ENCODE data around the gene HSF2BP. TPM values are rescaled to one million over a fixed set of nuclear protein-coding genes. Genes with fewer than 3 reads are reported as not detected.
A peak's percentile ranks its signal among the peaks of the same experiment; 100 is the strongest.

Gene HSF2BP
- total RNA-seq, 1 donor from 2014 or later, result 1.0 TPM

GRCh38 chr21:43696214-43696613, 36.9 kb upstream of the HSF2BP start:
- no peak overlapping the region for H3K4me3 Mint-ChIP-seq (ENCODE audit: unreplicated experiment)
- H3K27me3 Mint-ChIP-seq (ENCODE audit: unreplicated experiment), result no peaks in the 10 kb centered on the region
- no peak for DNase-seq
- TF ChIP-seq CTCF (IDR thresholded peaks at IDR 0.05; ENCODE audit: partially characterized antibody, unreplicated experiment), result no peak
- H3K9me3 Mint-ChIP-seq (ENCODE audit: unreplicated experiment), result no peaks in the 10 kb centered on the region
- peaks cover 4% of the 10 kb centered on the region for H3K36me3 Mint-ChIP-seq (ENCODE audit: unreplicated experiment)
- H3K27ac Mint-ChIP-seq (ENCODE audit: unreplicated experiment), result no peak overlapping the region
- peaks cover 8% of the 10 kb centered on the region for H3K4me1 Mint-ChIP-seq (ENCODE audit: low read depth, unreplicated experiment)

GRCh38 chr21:43694437-43695079, 35.3 kb upstream of the HSF2BP start:
- no peak overlapping the region for H3K4me3 Mint-ChIP-seq (ENCODE audit: unreplicated experiment)
- H3K9me3 Mint-ChIP-seq (ENCODE audit: unreplicated experiment), result peaks cover 1% of the 10 kb centered on the region
- no peak overlapping the region for H3K27ac Mint-ChIP-seq (ENCODE audit: unreplicated experiment)
- DNase-seq, result no peak
- H3K36me3 Mint-ChIP-seq (ENCODE audit: unreplicated experiment), result peaks cover 4% of the 10 kb centered on the region
- H3K27me3 Mint-ChIP-seq (ENCODE audit: unreplicated experiment), result no peaks in the 10 kb centered on the region
- TF ChIP-seq CTCF (IDR thresholded peaks at IDR 0.05; ENCODE audit: partially characterized antibody, unreplicated experiment), result no peak
- H3K4me1 Mint-ChIP-seq (ENCODE audit: low read depth, unreplicated experiment), result peaks cover 3% of the 10 kb centered on the region

- peak overlapping the region; percentile 67 for H3K27ac Mint-ChIP-seq (ENCODE audit: unreplicated experiment)
- peaks cover 3% of the 10 kb centered on the region for H3K4me1 Mint-ChIP-seq (ENCODE audit: low read depth, unreplicated experiment)
- H3K36me3 Mint-ChIP-seq (ENCODE audit: unreplicated experiment), result peaks cover 4% of the 10 kb centered on the region
- DNase-seq, result no peak
- no peak overlapping the region for H3K4me3 Mint-ChIP-seq (ENCODE audit: unreplicated experiment)
- no peaks in the 10 kb centered on the region for H3K27me3 Mint-ChIP-seq (ENCODE audit: unreplicated experiment)
- TF ChIP-seq CTCF (IDR thresholded peaks at IDR 0.05; ENCODE audit: partially characterized antibody, unreplicated experiment), result no peak
- H3K9me3 Mint-ChIP-seq (ENCODE audit: unreplicated experiment), result peaks cover 1% of the 10 kb centered on the region
Observed at GRCh38 chr21:43693981-43694380, 34.7 kb upstream of the HSF2BP start.

GRCh38 chr21:43692949-43693348, 33.7 kb upstream of the HSF2BP start:
- no peak for TF ChIP-seq CTCF (IDR thresholded peaks at IDR 0.05; ENCODE audit: partially characterized antibody, unreplicated experiment)
- Mint-ChIP-seq H3K4me3 (ENCODE audit: unreplicated experiment) (no peak overlapping the region), H3K4me1 (ENCODE audit: low read depth, unreplicated experiment) (peaks cover 3% of the 10 kb centered on the region), H3K9me3 (ENCODE audit: unreplicated experiment) (peaks cover 1% of the 10 kb centered on the region), H3K27ac (ENCODE audit: unreplicated experiment) (no peak overlapping the region), H3K27me3 (ENCODE audit: unreplicated experiment) (no peaks in the 10 kb centered on the region), H3K36me3 (ENCODE audit: unreplicated experiment) (peaks cover 4% of the 10 kb centered on the region)
- no peak for DNase-seq

- no peaks in the 10 kb centered on the region for H3K27me3 Mint-ChIP-seq (ENCODE audit: unreplicated experiment)
- no peak for TF ChIP-seq CTCF (IDR thresholded peaks at IDR 0.05; ENCODE audit: partially characterized antibody, unreplicated experiment)
- no peak overlapping the region for H3K27ac Mint-ChIP-seq (ENCODE audit: unreplicated experiment)
- DNase-seq, result no peak
- peaks cover 3% of the 10 kb centered on the region for H3K4me1 Mint-ChIP-seq (ENCODE audit: low read depth, unreplicated experiment)
- peaks cover 1% of the 10 kb centered on the region for H3K9me3 Mint-ChIP-seq (ENCODE audit: unreplicated experiment)
- no peaks in the 10 kb centered on the region for H3K36me3 Mint-ChIP-seq (ENCODE audit: unreplicated experiment)
- H3K4me3 Mint-ChIP-seq (ENCODE audit: unreplicated experiment), result no peak overlapping the region
Observed at GRCh38 chr21:43691801-43692200, 32.5 kb upstream of the HSF2BP start.
